B cell (primary cell): ENCODE measurements around the gene BCO1. TPM values are rescaled to one million over a fixed set of nuclear protein-coding genes. Genes with fewer than 3 reads are reported as not detected.

Experiments
- ATAC-seq: fragments of 200-7000 bp; cut with Tn5 transposase; one replicate; pipeline ENCODE4 v1.10.0; 2021; ENCODE audit warnings: low read depth, mild to moderate bottlenecking, moderate number of reproducible peaks, moderate library complexity
- CTCF ChIA-PET: fragments of 350-600 bp; sonication (Branson Sonifier 250); formaldehyde crosslinking; loops from one replicate; lab custom pipeline; 2021; ENCODE audit warnings: antibody characterized with exemption, inconsistent platforms; lab: Charles Lee
- POLR2A ChIA-PET: fragments of 350-600 bp; sonication (Branson Sonifier 250); formaldehyde crosslinking; loops from one replicate; lab custom pipeline; 2021; ENCODE audit warnings: antibody characterized with exemption; lab: Charles Lee
- DNase-seq: peaks from one replicate; pipeline ENCODE4 v3.0.0; 2013
- H2AFZ ChIP-seq: 2 replicates; pipeline ENCODE4 v1.6.1; 2012; ENCODE audit warnings: mild to moderate bottlenecking, low read depth, low read length; ENCODE audit not compliant: insufficient read depth, poor library complexity, severe bottlenecking
- H3K27ac ChIP-seq, 2 donors: 1 replicate in 1 of 2; 2 replicates in 1 of 2; pipeline ENCODE4 v1.5.1; 2012 to 2013; ENCODE audit warnings: low read length in 2 of 2, mild to moderate bottlenecking in 2 of 2, moderate library complexity in 1 of 2
- H3K27me3 ChIP-seq, 4 experiments: fragments of 200-600 bp in 1 of 4; sonication (generic) in 1 of 4; replicated peaks in 1 of 4; 1 replicate in 2 of 4; 2 replicates in 2 of 4; pipeline versions ENCODE4 v1.6.1 to v1.7.0; 2013 to 2016; ENCODE audit warnings: low read length in 3 of 4, mild to moderate bottlenecking in 2 of 4, mixed read lengths in 1 of 4, moderate library complexity in 1 of 4; ENCODE audit not compliant: insufficient read depth in 4 of 4, control insufficient read depth in 3 of 4; ENCODE audit errors: control extremely low read depth in 1 of 4
- H3K36me3 ChIP-seq, 2 experiments: replicated peaks in 1 of 2; 1 replicate in 1 of 2; 2 replicates in 1 of 2; pipeline versions ENCODE4 v1.6.1 to v1.7.1; 2013; ENCODE audit warnings: low read length in 1 of 2; ENCODE audit not compliant: insufficient read depth in 2 of 2, control insufficient read depth in 1 of 2; ENCODE audit errors: control extremely low read depth in 1 of 2, extremely low read depth in 1 of 2
- H3K4me1 ChIP-seq, 2 donors: fragments of 200-600 bp in 1 of 2; sonication (generic) in 1 of 2; 1 replicate in 1 of 2; 2 replicates in 1 of 2; pipeline versions ENCODE4 v1.5.1 to v1.6.1; 2013 to 2017; ENCODE audit warnings: low read length in 2 of 2; ENCODE audit not compliant: control insufficient read depth in 2 of 2, insufficient read depth in 2 of 2
- H3K4me2 ChIP-seq: replicated peaks from 2 replicates; pipeline ENCODE3; 2012; ENCODE audit warnings: mild to moderate bottlenecking, low read depth, low read length; ENCODE audit not compliant: poor library complexity, severe bottlenecking
- H3K4me3 ChIP-seq, 5 experiments: fragments of 200-600 bp in 1 of 5; sonication (generic) in 1 of 5; 1 replicate in 3 of 5; 2 replicates in 2 of 5; pipeline versions ENCODE4 v1.5.1 to v1.7.0; 2011 to 2016; ENCODE audit warnings: low read length in 4 of 5, mild to moderate bottlenecking in 4 of 5, low read depth in 2 of 5, control low read depth in 1 of 5, moderate library complexity in 1 of 5; ENCODE audit not compliant: insufficient read depth in 1 of 5; ENCODE audit errors: control extremely low read depth in 1 of 5, extremely low read depth in 1 of 5
- H3K79me2 ChIP-seq: fragments of 200-600 bp; sonication (generic); one replicate; pipeline ENCODE4 v1.6.0; 2016; ENCODE audit warnings: low read length; ENCODE audit not compliant: control insufficient read depth, insufficient read depth
- H3K9ac ChIP-seq: fragments of 200-600 bp; sonication (generic); 2 replicates; pipeline ENCODE4 v1.6.1; 2017; ENCODE audit warnings: mild to moderate bottlenecking, low read length, moderate library complexity
- H3K9me3 ChIP-seq, 3 donors: one replicate each; pipeline versions ENCODE4 v1.6.1 to v1.7.1; 2013; ENCODE audit warnings: low read length in 2 of 3; ENCODE audit not compliant: control insufficient read depth in 2 of 3, insufficient read depth in 1 of 3; ENCODE audit errors: control extremely low read depth in 1 of 3
- H4K20me1 ChIP-seq: 2 replicates; pipeline ENCODE4 v1.6.0; 2012; ENCODE audit warnings: mild to moderate bottlenecking, low read length; ENCODE audit not compliant: insufficient read depth, control insufficient read depth, poor library complexity, severe bottlenecking
- H3K27ac Mint-ChIP-seq: one replicate; pipeline ENCODE4 v1.8.0; 2021; ENCODE audit warnings: mixed read lengths
- H3K27me3 Mint-ChIP-seq: one replicate; pipeline ENCODE4 v1.8.0; 2021; ENCODE audit warnings: mixed read lengths
- H3K4me1 Mint-ChIP-seq: one replicate; pipeline ENCODE4 v1.8.0; 2021; ENCODE audit warnings: mixed read lengths
- H3K4me3 Mint-ChIP-seq: one replicate; pipeline ENCODE4 v1.8.0; 2021; ENCODE audit warnings: mixed read lengths
- H3K9me3 Mint-ChIP-seq: one replicate; pipeline ENCODE4 v1.8.0; 2022; ENCODE audit warnings: mixed read lengths; ENCODE audit not compliant: insufficient read depth
- CTCF ChIP-seq: fragments of 200-600 bp; IDR thresholded peaks from one replicate; pipeline ENCODE4 v1.8.0; 2022; ENCODE audit warnings: antibody characterized with exemption, mild to moderate bottlenecking
- EZH2 ChIP-seq: IDR thresholded peaks from 2 replicates; pipeline ENCODE4 v1.6.1; 2012; ENCODE audit warnings: borderline replicate concordance, low read depth, mild to moderate bottlenecking, moderate library complexity, low read length; ENCODE audit not compliant: insufficient read depth, poor library complexity, severe bottlenecking
- WGBS: methylation state at CpG from one replicate; pipeline ENCODE4 v1.1.5; 2013; ENCODE audit warnings: missing lambda C conversion rate; ENCODE audit not compliant: insufficient coverage; 5-methylcytosine and 5-hydroxymethylcytosine counted together
- intact Hi-C: fragments of 100-400 bp; cut with micrococcal nuclease; formaldehyde crosslinking; loops from one replicate; pipeline ENCODE4 v1.10.0; 2022
- polyA plus RNA-seq: library from polyadenylated mRNA; depleted of rRNA; stranded (reverse); fragments of >200 nt; gene quantifications from 2 replicates; pipeline ENCODE4 v1.2.3, GENCODE V29; 2012
- total RNA-seq, 2 donors: library from RNA; stranded (reverse); fragments of 120-200 nt in 1 of 2; gene quantifications; 1 replicate in 1 of 2; 2 replicates in 1 of 2; pipeline versions ENCODE4 v1.2.3 to v1.2.4, GENCODE V29; 2013 to 2022

The BCO1 gene
- total and polyA plus RNA-seq, 2 donors (not counting 1 experiment from before 2014, with no cell fraction given): not detected

GRCh38 chr16:81284995-81285600, 46.6 kb downstream of the BCO1 start:
- Histone ChIP-seq H3K9ac (no peak overlapping the region), H3K36me3 (no peaks in the 10 kb centered on the region), H3K4me3 (no peak overlapping the region), H3K9me3 (no peaks in the 10 kb centered on the region), H2AFZ (no peak overlapping the region), H4K20me1 (no peaks in the 10 kb centered on the region), H3K27me3 (no peaks in the 10 kb centered on the region), H3K27ac (no peak overlapping the region), H3K4me1 (no peaks in the 10 kb centered on the region), H3K4me2 (no peak overlapping the region), H3K79me2 (no peaks in the 10 kb centered on the region)
- Mint-ChIP-seq H3K27ac (no peak overlapping the region), H3K9me3 (no peaks in the 10 kb centered on the region), H3K4me3 (no peak overlapping the region), H3K4me1 (no peaks in the 10 kb centered on the region), H3K27me3 (peaks cover 3% of the 10 kb centered on the region)
- POLR2A ChIA-PET: no interaction called here
- ATAC-seq: no peak
- intact Hi-C loops: no loop called here
- CTCF ChIA-PET: no interaction called here
- 50% methylated on average over 2 of the region's 8 CpGs for WGBS
- no peak for TF ChIP-seq CTCF
- TF ChIP-seq EZH2: no peak
- no peak for DNase-seq

GRCh38 chr16:81286190-81286589, 47.7 kb downstream of the BCO1 start:
- H3K36me3 ChIP-seq: no peaks in the 10 kb centered on the region
- ATAC-seq: no peak
- no peaks in the 10 kb centered on the region for H3K9me3 Mint-ChIP-seq
- H3K4me2 ChIP-seq: no peak overlapping the region
- H3K79me2 ChIP-seq: no peaks in the 10 kb centered on the region
- no peaks in the 10 kb centered on the region for H3K27me3 ChIP-seq
- H3K4me1 ChIP-seq: no peaks in the 10 kb centered on the region
- no peak overlapping the region for H3K27ac Mint-ChIP-seq
- POLR2A ChIA-PET: no interaction called here
- no peaks in the 10 kb centered on the region for H4K20me1 ChIP-seq
- no CpG with 5 or more reads among the region's 1 CpG for WGBS
- CTCF ChIA-PET: interaction anchor here (1.5 kb wide), 1 partner anchor 82 kb away, joined by 5 read pairs; no protein-coding TSS in a partner anchor
- TF ChIP-seq CTCF (no peak), EZH2 (no peak)
- H3K4me1 Mint-ChIP-seq: no peaks in the 10 kb centered on the region
- no peak overlapping the region for H3K9ac ChIP-seq
- no peak overlapping the region for H3K4me3 Mint-ChIP-seq
- no peaks in the 10 kb centered on the region for H3K9me3 ChIP-seq
- intact Hi-C loops: no loop called here
- H2AFZ ChIP-seq: no peak overlapping the region
- DNase-seq: no peak
- peaks cover 4% of the 10 kb centered on the region for H3K27me3 Mint-ChIP-seq
- no peak overlapping the region for H3K27ac ChIP-seq
- H3K4me3 ChIP-seq: no peak overlapping the region
